ENCODE data around the gene IFITM2.
"Not testable (repeated sequence)": the region's sequence is repeated elsewhere in the genome, so short reads cannot be mapped to it uniquely, and the experiment has no call there.

The IFITM2 gene

DNA sequence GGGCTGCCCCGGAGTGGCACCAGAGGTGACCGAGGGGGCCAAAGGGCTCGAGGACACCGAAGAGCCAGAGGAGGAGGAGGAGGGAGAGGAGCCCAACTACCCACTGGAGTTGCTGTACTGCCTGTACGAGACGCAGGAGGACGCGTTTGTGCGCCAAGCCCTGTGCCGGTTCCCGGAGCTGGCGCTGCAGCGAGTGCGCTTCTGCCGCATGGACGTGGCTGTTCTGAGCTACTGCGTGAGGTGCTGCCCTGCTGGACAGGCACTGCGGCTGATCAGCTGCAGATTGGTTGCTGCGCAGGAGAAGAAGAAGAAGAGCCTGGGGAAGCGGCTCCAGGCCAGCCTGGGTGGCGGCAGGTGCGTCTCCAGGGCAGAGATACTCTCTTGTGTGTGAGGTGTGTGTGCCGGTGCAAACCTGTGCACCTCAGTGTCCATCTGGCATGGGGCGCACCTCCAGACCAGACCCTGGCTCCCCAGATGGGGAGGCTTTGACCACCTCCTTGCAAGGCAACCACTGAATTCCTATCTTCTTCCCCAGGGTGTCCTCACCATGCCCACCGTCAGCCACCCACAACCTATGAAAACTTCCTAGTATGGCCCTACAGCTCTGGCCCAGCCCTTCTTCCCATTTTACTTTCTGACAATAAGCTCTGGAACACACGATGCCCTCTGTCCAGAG, 26.0 kb upstream of the IFITM2 start:
- DNase-seq (ENCODE audit: low read depth), result no peak

DNA sequence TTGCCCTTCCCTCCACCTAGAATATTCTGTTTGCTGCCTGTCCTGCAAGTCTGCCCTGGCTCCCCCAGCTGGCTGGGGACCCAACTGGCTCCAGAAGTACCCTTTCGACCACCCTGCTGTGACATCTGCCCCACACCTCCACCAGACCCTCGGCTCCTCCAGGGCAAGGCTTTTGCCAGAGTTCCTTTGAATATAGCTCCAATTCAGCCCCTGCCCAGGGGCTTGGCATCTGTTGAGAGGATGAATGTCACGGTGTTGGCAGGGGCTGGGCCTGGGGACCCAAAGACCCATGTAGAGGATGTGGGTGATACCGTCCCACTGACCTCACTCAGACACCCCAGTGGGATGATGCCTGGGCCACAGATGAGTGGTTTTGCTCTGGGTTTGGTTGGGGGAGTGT, 25.4 kb upstream of the IFITM2 start:
- DNase-seq (ENCODE audit: low read depth), result no peak

DNA sequence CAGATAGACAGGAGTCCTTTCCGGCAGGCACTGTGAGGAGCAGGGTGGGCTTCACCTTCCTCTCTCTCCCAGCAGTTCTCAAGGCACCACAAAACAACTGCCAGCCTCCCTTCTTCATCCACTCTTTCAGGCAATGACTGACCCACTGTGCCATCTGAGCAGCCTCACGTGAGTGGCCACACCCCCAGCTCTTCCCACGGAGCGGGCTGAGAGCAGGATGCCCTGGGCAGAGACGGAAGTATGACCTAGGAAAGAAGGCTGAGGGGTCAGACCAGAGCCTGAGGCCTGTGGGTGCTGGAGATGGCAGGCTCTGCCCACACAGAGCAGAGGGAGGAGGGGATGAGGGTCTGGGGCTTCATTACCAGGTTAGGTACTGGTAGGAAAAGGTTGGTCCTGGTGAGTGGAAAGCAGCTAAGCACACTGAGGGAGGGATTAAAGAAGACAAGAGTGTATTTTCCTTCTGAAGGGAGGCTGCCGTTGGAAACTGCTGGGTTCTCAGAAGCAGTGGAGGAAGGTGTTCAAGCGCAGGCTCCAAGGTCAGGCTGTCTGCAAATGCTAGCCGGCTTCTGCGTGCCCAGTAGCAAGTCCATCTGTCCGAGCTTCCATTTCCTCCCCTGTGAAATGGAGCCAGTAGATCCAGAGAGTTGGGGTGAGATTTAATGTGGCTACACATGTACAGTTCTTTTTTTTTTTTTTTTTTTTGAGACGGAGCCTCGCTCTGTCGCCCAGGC, 24.8 kb upstream of the IFITM2 start:
- DNase-seq (ENCODE audit: low read depth), result no peak

DNA sequence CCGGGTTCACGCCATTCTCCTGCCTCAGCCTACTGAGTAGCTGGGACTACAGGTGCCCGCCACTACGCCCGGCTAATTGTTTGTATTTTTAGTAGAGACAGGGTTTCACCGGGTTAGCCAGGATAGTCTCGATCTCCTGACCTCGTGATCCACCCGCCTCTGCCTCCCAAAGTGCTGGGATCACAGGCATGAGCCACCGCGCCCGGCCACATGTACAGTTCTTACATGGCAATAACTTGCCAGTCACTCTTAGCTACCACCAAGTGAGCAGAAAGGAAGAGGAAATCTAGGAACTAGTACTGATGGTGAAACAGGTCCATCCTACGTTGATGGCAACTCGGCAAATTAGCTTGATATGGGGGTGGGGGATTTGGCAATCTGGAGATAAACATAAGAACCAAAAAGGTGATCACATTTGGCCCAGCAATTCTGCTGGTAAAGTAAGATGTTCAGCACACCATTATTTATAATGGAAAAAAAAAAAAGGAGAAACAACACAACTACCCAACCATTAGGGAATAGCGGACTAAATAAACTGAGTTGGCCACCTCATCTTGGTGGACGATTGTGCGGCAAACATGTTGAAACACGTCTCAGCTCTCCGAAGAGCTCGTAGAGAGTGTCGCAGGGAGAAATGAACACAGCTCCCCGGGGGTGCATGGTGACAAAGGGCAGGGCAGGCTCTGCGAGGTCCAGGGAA, 24.1 kb upstream of the IFITM2 start:
- DNase-seq (ENCODE audit: low read depth), result no peak

DNA sequence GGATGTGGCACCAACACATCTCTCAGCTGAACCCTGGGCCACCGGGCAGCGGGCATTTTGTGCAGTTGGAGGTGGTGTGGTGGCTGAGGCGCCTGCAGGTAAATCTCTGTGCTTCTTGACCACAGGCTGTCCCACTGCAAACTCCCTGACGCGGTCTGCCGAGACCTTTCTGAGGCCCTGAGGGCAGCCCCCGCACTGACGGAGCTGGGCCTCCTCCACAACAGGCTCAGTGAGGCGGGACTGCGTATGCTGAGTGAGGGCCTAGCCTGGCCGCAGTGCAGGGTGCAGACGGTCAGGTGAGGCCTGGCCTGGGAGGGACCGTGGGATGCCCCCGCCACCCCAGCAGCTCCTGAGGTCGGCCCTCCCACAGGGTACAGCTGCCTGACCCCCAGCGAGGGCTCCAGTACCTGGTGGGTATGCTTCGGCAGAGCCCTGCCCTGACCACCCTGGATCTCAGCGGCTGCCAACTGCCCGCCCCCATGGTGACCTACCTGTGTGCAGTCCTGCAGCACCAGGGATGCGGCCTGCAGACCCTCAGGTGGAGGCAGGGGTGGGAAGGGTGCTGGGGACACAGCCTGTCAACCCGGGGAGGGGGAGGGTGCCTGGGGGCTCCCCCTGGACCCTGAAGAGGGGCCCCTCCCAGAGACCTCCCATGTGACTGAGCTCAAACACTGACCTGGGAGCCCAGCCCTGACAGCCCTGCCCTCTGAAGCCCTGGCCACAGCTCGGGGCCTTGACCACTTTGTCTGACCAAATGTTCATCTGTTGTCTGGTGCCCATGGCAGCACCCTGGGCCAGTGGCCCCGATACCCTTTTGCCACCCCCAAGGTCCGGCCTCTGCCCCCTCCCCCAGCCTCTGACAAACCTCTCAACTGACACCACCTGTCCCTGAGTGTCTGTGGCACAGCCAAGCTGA, 23.3 kb upstream of the IFITM2 start:
- DNase-seq (ENCODE audit: low read depth), result no peak

DNA sequence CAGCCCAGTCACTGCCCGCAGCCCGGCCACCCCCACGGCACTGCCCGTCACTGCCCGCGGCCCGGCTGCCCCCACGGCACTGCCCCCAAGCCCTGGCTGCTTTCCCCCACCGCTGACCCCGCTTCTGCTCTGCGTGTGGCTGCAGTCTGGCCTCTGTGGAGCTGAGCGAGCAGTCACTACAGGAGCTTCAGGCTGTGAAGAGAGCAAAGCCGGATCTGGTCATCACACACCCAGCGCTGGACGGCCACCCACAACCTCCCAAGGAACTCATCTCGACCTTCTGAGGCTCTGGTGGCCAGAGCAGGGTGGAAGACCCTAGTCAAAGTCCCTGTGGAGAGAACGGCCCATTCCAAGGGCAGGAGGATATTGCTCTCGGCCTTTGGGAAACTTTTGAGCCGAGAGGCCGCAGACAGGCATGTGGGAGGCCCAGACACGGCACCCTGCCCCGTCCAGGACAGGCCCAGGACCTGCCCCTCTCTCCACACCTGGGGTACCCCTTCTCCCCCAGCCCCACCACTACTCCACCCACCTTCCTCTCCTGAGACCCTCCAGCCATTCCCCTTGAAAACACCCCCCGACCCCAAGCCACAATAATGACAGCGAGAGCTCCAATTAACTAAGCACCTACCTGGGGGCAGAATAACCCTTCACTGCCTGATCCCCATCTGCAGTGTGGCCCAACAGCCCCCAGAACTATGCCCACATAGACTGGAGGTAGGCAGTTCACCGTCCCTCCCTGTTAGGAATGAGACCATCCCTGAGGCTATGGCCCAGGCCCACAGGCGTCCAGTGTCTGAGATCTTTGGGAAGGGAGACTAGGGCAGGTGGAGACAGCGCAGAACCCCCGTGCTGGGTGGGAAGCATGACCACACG, 22.4 kb upstream of the IFITM2 start:
- DNase-seq (ENCODE audit: low read depth), result no peak

DNA sequence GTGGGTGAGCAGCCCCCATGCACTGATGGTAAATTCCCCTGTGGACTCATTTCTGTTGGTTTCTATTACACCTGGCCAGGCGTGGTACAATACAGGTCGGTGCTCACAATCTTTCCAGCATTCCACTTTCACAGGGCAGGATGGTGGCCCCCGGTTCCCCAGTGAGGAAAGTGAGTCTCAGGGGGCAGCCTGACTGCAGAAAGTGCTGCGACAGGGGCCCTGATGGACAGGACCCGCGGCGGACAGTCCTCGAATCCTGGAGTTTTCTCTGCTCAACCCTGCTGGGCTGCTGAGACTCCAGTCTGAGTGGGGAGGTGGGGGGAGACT, 21.8 kb upstream of the IFITM2 start:
- DNase-seq (ENCODE audit: low read depth), result no peak

DNA sequence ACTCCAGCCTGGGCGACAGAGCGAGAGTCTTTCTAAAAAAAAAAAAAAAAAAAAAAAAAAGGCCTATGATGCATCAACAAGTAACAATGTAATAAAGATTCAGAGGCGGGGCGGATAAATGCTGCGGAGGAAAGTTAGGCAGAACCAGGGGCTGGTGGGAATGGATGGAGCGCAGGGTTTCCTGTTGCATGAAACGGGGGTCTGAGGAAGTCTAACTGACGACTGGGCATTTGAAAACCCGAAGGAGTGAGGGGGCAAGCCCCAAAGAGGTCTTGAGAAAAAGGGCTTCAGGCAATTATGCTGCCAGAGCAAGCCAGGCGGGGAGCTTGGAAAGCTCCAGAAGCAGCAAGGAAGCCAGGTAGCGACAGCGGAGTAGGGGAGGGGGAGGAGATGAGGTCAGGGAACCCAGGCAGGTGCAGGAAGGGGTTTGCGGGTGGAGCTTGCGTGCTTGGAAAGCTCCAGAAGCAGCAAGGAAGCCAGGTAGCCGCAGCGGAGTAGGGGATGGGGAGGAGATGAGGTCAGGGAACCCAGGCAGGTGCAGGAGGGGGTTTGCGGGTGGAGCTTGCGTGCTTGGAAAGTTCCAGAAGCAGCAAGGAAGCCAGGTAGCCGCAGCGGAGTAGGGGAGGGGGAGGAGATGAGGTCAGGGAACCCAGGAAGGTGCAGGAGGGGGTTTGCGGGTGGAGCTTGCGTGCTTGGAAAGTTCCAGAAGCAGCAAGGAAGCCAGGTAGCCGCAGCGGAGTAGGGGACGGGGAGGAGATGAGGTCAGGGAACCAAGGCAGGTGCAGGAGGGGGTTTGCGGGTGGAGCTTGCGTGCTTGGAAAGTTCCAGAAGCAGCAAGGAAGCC, 20.4 kb upstream of the IFITM2 start:
- not testable (repeated sequence) for DNase-seq (ENCODE audit: low read depth)

DNA sequence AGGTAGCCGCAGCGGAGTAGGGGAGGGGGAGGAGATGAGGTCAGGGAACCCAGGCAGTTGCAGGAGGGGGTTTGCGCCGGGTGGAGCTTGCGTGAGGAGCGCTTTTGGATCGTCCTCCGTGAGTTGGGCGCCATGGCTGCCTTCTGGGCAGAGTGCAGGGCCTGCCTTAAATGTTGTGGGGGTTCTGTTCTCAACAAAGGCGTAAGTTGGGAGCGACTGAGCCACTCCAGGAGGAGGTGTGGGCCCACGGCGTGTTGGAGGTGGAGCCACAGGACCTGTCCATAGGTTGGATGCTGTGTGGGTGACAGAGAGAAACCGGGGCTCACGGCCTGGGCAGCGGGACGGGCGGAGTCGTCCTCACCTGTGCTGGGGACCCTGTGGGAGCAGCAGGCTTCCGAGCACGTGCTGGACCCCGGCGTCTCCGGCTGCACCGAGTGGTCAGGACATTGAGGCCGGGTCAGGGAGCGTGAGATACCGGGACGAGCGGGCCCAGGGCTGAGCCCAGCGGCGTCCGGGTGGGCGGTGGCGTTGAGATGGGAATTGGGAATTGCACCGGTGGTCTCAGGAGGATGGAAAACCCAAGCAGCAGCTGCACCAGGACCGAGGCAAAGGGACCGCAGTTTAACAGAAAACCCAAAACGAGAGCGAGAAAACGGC, 19.7 kb upstream of the IFITM2 start:
- DNase-seq (ENCODE audit: low read depth), result no peak

DNA sequence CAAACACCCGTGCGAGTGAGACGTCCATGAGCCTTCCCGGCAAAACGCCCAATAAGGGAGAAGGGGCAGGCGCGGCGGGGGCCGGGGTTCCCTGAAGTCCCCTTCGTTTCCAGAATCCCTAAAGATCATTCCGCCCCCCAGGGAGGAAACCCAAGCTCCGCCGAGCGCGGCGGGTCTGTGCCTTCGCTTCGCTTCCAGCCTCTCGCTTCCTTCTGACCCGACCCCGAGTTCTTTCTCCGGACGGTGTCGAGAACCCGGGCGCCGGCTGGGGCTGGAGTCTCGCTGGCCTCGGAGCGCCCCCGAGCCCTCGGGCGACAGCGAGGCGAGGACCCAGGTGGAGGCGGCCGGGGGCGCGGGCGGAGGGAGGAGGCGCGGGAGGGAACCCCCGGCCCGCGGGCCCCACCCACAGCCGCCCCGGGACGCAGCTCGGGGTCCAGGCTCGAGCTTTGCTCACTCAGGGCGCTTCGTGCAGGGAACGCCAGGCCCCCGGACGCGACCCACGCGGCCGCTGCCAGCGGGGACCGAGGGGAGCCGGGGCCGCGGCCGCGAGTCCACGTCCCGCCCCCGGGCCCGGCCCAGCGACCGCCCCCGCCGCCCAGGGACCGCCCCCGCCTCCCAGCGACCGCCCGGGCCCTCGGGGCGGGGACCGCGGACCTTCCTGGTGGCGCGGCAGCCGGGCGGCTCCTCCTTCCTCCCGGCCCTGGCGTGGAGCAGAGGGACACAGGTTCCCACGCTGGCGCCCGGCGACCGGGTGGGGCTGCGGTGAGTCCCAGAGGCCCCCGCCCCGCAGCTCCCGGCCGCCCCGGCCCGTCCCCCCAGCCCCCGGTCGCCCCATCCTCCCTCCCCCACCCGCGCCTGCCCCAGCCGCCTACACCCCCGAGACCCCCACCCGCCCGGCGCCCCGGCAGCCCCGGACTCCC, 18.9 kb upstream of the IFITM2 start, which contains the start of gene PGGHG:
PGGHG (plus strand) TSS at position 649 of the 920 bp plus-strand sequence. CDS start 691 bp downstream, outside the sequence.
- no peak for DNase-seq (ENCODE audit: low read depth)

DNA sequence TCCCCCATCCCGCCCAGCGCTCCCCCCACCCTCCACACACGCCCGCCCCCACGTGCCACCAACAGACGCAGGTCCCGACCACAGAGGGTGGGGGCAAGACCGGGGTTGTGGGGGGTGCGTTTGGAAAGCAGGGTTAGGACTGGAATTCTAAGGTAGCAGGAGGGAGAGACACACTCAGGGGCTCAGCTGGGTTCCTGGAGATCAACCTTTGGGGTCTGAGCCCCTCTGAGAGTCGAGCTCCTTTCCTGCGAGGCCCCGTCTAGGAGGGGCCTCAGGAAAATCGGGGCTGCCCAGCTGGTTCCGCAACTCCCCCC, 18.3 kb upstream of the IFITM2 start:
- no peak for DNase-seq (ENCODE audit: low read depth)

DNA sequence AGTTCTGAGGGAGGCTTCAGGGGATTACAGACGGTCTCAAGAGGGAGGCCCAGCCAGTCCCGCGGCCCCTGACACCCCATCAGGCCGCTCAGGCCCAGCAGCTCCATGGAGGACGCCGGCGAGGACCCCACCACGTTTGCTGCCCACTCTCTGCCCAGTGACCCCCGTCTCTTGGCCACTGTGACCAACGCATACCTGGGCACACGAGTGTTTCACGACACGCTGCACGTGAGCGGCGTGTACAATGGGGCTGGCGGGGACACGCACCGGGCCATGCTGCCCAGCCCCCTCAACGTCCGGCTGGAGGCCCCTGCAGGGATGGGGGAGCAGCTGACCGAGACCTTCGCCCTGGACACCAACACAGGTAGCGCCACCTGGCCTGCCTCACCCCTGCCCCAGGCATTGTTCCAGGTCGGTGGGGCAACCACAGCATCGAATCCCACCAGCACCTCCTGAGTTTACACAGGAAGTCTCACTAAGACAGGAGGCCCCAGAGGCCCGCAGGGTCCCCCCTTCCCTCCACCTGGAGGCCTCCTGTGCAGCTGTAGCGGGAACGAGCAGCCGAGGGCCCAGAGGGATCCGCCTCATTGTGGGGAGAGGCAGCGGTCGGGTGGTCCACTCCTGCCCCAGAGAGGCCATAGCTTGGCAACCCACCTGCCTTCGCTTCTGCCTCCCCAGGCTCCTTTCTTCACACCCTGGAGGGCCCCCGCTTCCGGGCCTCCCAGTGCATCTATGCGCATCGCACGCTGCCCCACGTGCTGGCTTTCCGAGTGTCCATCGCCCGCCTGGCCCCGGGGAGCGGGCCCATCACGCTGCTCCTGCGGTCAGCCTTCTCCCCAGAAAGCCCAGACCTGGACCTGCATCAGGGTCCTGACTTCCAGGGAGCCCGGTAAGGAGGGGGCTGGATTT, 17.6 kb upstream of the IFITM2 start:
- no peak for DNase-seq (ENCODE audit: low read depth)

DNA sequence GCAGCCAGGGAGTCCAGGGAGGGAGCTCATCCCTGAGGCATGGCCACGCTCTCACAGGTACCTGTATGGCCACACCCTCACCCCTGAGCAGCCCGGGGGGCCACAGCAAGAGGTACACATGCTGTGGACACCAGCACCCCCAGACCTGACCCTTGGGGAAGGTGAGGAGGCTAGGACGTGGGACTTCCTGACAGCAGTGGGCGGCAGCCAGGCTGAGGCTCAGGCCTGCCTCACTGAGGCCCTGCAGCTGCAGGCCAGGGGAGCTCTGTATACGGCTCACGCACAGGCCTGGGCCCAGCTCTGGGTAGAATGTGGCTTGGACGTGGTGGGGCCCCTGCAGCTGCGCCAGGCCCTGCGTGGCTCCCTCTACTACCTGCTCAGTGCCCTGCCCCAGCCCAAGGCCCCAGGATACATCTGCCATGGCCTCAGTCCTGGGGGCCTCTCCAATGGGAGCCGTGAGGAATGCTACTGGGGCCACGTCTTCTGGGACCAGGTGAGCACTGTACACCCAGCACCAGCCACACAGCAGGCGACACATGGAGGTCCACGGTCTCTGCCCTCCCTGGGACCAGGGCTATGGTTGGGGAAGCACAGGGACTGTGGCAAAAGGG, 16.9 kb upstream of the IFITM2 start:
- DNase-seq (ENCODE audit: low read depth), result no peak

DNA sequence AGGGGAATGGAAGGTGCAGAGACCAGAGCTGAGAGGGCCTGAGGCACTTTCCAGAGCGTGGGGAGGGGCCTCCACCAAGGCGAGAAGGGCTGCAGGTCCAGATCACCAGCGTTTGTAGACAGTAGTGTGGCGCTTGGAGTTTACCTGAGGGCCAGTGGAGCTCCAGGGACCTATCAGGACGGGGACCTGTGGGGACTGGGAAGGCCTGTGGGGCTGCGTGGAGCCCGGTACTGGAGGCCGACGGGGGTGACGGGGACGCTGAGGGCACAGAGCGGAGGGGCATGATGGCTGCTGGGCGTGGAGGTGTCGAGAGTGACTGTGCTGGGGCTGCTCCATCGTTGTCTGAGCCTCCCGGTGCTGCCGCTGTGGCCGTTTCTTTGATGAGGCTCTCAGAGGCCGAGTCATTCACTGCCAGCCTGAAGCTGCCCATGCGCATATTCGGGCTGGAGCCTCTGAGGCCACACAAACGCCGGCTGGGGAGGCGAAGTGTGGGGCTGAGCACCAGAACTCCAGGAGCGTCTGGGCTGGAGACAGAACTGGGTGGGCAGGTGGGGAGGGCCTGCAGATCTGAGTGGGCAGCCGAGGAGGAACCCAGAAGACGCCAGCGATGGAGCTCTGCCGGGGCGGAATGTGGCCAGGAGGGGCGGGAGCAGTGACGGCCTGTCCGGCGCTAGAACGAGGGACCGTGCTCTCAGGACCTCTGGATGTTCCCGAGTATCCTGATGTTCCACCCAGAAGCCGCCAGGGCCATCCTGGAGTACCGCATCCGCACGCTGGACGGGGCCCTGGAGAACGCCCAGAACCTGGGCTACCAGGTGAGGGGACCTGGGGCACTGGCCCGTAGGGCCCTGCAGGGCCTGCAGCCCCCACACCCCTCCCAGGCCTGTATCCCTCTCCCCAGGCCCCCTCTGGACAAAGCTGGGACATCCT, 16.1 kb upstream of the IFITM2 start:
- no peak for DNase-seq (ENCODE audit: low read depth)

DNA sequence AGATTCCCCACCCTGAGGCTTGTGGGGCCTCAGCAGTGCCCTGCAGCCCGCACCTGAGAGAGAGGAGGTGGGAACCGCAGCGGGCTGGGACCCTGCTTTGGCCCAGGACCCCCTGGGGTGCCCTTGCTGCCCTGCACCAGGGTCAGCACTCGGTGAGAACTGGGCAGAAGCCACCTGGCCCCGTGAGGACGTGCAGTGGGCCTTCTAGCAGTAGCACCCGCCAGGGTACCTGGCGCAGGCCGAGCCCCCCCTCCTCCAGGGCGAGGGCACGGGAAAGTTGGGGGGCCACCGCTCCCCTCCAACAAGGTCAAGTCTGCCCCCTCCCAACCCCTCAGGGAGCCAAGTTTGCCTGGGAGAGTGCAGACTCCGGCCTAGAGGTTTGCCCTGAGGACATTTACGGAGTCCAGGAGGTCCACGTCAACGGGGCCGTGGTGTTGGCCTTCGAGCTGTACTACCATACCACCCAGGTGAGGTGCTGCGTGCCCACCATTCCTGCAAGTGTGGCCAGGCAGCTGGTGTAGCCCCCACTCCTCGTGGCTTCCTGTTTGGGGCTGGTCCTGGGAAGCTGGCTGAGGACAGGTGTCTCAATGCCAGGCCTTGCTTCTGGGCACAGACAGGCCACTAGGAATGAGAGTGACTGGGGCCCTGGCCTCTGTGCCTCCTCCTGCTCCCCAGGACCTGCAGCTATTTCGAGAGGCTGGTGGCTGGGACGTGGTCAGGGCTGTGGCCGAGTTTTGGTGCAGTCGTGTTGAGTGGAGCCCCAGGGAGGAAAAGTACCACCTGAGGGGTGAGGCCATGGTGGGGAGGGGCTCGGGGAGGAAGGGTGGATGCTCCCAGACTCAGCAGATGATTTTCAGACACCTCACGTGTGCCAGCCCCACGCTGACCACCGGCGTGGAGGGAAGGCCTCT, 15.2 kb upstream of the IFITM2 start:
- DNase-seq (ENCODE audit: low read depth), result no peak

Data from activated T-cell treated with anti-CD3 and anti-CD28 coated beads for 24 hours (primary cell).